IPS-15b (cell line): Measurements from ENCODE around the gene DLST.
A peak's percentile ranks its signal among the peaks of the same experiment; 100 is the strongest.

ENCODE experiments used
- H3K27me3 ChIP-seq: one replicate; pipeline ENCODE4 v1.6.1; 2013; ENCODE audit warnings: low read length; ENCODE audit not compliant: control insufficient read depth, insufficient read depth
- H3K36me3 ChIP-seq: one replicate; pipeline ENCODE4 v1.6.1; 2013; ENCODE audit warnings: low read length; ENCODE audit not compliant: control insufficient read depth, insufficient read depth
- H3K4me1 ChIP-seq: one replicate; pipeline ENCODE4 v1.6.1; 2013; ENCODE audit warnings: mild to moderate bottlenecking, low read length; ENCODE audit not compliant: control insufficient read depth, insufficient read depth
- H3K4me3 ChIP-seq: one replicate; pipeline ENCODE4 v1.5.1; 2013; ENCODE audit warnings: low read depth, low read length
- H3K9ac ChIP-seq: one replicate; pipeline ENCODE4 v1.6.1; 2013; ENCODE audit warnings: low read depth, mild to moderate bottlenecking, low read length
- H3K9me3 ChIP-seq: one replicate; pipeline ENCODE4 v1.6.1; 2013; ENCODE audit warnings: mild to moderate bottlenecking, low read length; ENCODE audit not compliant: control insufficient read depth, insufficient read depth

The DLST gene

GRCh38 chr14:74881431-74882102 lies at the start of gene DLST:
Gene DLST (plus strand): TSS chr14:74881916. CDS start chr14:74881954, 38 bp downstream.
- Histone ChIP-seq H3K4me3 (peak within 1 kb of the TSS; percentile 94), H3K36me3 (no peaks in the 10 kb centered on the region), H3K9ac (peak within 1 kb of the TSS; percentile 94), H3K4me1 (peaks cover 22% of the 10 kb centered on the region), H3K9me3 (no peaks in the 10 kb centered on the region), H3K27me3 (no peaks in the 10 kb centered on the region)

- no peaks in the 10 kb centered on the region for H3K4me1 ChIP-seq
- H3K4me3 ChIP-seq, result no peak overlapping the region
- H3K9me3 ChIP-seq, result no peaks in the 10 kb centered on the region
- no peaks in the 10 kb centered on the region for H3K27me3 ChIP-seq
- H3K36me3 ChIP-seq, result no peaks in the 10 kb centered on the region
- H3K9ac ChIP-seq, result no peak overlapping the region
Measured at GRCh38 chr14:74832849-74833248, 48.9 kb upstream of the DLST start.

- H3K4me3 ChIP-seq, result no peak overlapping the region
- H3K9ac ChIP-seq, result no peak overlapping the region
- H3K4me1 ChIP-seq, result no peaks in the 10 kb centered on the region
- H3K36me3 ChIP-seq, result no peaks in the 10 kb centered on the region
- no peaks in the 10 kb centered on the region for H3K27me3 ChIP-seq
- no peaks in the 10 kb centered on the region for H3K9me3 ChIP-seq
Measured at GRCh38 chr14:74834692-74835392, 46.9 kb upstream of the DLST start.

- Histone ChIP-seq H3K9me3 (no peaks in the 10 kb centered on the region), H3K27me3 (no peaks in the 10 kb centered on the region), H3K9ac (no peak overlapping the region), H3K36me3 (no peaks in the 10 kb centered on the region), H3K4me1 (no peaks in the 10 kb centered on the region), H3K4me3 (no peak overlapping the region)
Measured at GRCh38 chr14:74835645-74836250, 46.0 kb upstream of the DLST start.

- H3K9me3 ChIP-seq, result no peaks in the 10 kb centered on the region
- no peaks in the 10 kb centered on the region for H3K4me1 ChIP-seq
- H3K9ac ChIP-seq, result no peak overlapping the region
- H3K27me3 ChIP-seq, result no peaks in the 10 kb centered on the region
- H3K4me3 ChIP-seq, result no peak overlapping the region
- H3K36me3 ChIP-seq, result no peaks in the 10 kb centered on the region
Measured at GRCh38 chr14:74836251-74836960, 45.3 kb upstream of the DLST start.

- Histone ChIP-seq H3K27me3 (no peaks in the 10 kb centered on the region), H3K9me3 (no peaks in the 10 kb centered on the region), H3K4me1 (no peaks in the 10 kb centered on the region), H3K4me3 (no peak overlapping the region), H3K36me3 (no peaks in the 10 kb centered on the region), H3K9ac (no peak overlapping the region)
Measured at GRCh38 chr14:74838166-74838565, 43.5 kb upstream of the DLST start.

GRCh38 chr14:74840603-74841030 lies 41.1 kb upstream of the DLST start:
- Histone ChIP-seq H3K4me3 (no peak overlapping the region), H3K27me3 (no peaks in the 10 kb centered on the region), H3K9me3 (no peaks in the 10 kb centered on the region), H3K4me1 (no peaks in the 10 kb centered on the region), H3K9ac (no peak overlapping the region), H3K36me3 (no peaks in the 10 kb centered on the region)

- Histone ChIP-seq H3K27me3 (no peaks in the 10 kb centered on the region), H3K4me1 (no peaks in the 10 kb centered on the region), H3K36me3 (no peaks in the 10 kb centered on the region), H3K4me3 (no peak overlapping the region), H3K9ac (no peak overlapping the region), H3K9me3 (no peaks in the 10 kb centered on the region)
Measured at GRCh38 chr14:74841230-74842207, 40.2 kb upstream of the DLST start.

- no peaks in the 10 kb centered on the region for H3K36me3 ChIP-seq
- no peaks in the 10 kb centered on the region for H3K27me3 ChIP-seq
- H3K9ac ChIP-seq, result no peak overlapping the region
- no peak overlapping the region for H3K4me3 ChIP-seq
- no peaks in the 10 kb centered on the region for H3K9me3 ChIP-seq
- H3K4me1 ChIP-seq, result no peaks in the 10 kb centered on the region
Measured at GRCh38 chr14:74843653-74844052, 38.1 kb upstream of the DLST start.

- Histone ChIP-seq H3K4me3 (no peak overlapping the region), H3K36me3 (no peaks in the 10 kb centered on the region), H3K27me3 (no peaks in the 10 kb centered on the region), H3K9me3 (no peaks in the 10 kb centered on the region), H3K4me1 (no peaks in the 10 kb centered on the region), H3K9ac (no peak overlapping the region)
Measured at GRCh38 chr14:74846168-74846567, 35.5 kb upstream of the DLST start.
